ENCODE data around the gene NRP1.

The NRP1 gene

DNA sequence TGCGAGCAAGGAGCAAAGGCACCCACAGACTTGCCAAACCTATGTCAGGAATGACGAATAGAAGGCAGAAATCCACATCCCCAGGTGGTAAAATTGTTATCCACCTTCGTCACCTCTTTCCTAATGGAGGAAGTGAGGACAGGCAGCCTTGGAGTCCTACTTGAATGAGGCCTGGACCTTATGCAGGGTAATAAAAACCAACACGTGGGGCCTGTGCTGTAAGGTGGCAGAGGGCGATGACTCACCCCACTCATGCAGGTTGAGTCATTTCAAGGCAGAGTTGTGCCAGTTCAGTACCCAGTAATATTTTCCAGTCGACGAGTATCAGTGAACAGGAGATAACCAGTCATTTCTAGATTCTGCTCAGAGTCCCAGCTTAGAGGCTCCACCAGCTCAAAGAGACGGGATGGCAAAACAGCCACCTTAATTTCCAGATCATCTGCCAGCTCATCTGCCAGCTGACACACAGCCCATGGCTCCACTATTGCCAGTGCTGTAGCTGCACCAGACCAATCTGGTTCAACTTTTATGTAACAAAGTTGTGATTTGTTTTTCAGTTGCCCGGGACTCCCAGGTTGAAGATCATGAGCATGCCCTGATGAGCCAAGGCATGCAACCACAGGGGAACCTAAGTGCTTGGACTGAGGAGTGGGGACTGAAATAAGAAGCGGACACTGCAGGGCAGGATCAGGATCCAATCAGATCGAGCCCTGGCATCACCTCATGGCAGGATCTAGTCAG lies 200.3 kb downstream of the NRP1 start:
- TF ChIP-seq POLR2A (IDR thresholded peaks at IDR 0.05; ENCODE audit: low read depth, low read length) = no peak
- FAIRE-seq (peak; percentile 98), DNase-seq (ENCODE audit: insufficient read length, low spot score) (no peak)

DNA sequence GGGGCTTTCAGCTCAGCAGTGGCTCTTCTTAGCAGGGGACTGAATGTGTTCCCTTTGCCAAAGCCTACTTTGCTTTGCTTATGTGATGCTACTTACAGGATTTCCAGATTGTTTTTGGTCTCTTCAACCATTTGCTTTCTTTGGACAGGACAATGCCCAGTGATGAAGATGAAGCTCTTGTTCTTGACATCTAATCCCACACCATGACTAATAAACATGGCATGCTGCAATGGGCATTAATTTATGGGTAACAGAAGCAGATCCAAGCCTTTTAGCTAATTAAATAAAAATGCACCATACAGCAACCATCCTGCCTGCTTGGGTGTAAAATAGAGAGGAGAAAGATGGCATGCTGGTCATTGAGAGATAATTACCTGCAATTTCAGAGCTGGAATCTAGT lies 200.9 kb downstream of the NRP1 start:
- no peak for TF ChIP-seq POLR2A (IDR thresholded peaks at IDR 0.05; ENCODE audit: low read depth, low read length)
- DNase-seq (ENCODE audit: insufficient read length, low spot score) (no peak), FAIRE-seq (peak; percentile 58)

DNA sequence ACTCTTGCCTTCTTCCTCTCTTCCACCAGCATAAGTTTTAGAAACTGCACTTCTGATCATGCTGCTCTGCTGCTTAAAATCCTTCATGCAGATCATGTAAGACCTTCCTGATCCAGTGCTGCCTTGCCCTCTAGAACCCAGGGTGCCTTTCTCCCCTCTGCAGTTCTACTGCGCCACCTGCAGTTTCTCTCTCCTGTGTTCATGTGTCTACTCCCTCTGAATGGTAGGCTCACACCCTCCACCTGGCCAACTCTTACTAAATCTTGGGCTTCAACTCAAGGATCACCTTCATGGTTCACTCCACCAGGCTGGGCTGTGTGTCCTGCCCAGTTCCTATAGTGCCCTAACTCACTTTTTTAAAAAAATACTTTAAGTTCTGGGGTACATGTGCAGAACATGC lies 201.8 kb downstream of the NRP1 start:
- no peak for TF ChIP-seq POLR2A (IDR thresholded peaks at IDR 0.05; ENCODE audit: low read depth, low read length)
- DNase-seq (ENCODE audit: insufficient read length, low spot score) (no peak), FAIRE-seq (no peak)

DNA sequence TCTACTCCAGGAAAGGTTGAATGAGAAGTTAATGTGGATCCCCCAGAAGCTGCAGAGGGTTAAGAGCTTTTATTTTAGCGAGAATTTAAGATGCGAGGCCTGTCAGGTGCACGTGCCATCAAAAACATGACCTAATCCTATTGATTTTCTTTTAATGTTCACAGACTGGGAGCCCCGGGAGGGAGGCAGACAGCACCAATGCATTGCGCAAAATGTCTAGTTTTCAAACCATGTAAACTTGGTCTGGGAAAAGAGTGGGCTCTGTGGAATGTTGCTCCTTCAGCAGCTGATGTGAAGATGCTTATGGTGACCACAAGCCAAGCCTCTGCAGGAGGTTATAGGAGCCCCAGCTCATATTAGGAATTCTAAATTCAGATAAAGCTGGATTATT lies 204.5 kb downstream of the NRP1 start:
- no peak for DNase-seq (ENCODE audit: insufficient read length, low spot score)
- TF ChIP-seq POLR2A (IDR thresholded peaks at IDR 0.05; ENCODE audit: low read depth, low read length) = no peak
- no peak for FAIRE-seq

DNA sequence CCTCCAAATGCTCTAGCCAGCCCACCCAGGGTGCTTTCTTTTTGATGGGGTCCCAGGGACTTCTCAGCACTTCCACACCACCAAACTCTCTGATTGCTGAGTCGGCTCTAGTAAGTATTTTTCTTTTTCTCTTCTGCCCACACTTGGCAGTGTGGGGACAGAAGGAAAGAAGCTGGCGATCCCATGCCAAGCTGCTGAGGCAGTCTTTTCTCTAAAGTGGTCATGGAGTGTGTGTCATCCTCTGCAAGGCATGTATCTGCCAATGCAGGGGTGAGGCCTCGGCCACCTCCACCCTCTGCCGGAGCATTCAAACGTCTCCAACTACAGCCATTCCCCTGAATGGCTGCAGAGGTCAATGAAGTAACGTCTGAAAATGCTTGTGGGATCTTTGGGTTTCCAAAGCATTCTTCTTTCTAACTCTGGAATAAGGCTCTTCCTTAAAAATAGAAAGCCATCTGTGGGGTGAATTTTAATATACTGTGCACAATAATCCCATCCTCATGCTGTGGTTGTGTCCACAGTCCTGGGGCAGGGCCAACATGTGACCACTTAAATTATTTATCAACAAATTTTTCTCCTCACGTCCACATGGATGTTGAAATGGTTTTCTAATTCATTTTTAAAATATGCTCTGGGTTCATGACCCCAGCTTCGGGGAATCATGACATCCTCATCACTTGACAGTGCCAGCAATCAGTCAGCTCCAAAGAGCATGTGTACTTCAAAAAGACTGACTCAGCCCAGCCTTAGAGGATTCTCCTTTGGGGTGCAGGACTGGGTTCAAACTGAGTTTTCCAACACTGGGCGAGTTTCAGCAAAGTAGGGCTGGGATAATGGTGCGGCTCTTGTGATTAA lies 205.1 kb downstream of the NRP1 start:
- DNase-seq (ENCODE audit: insufficient read length, low spot score) (peak; percentile 65), FAIRE-seq (peak; percentile 87)
- no peak for TF ChIP-seq POLR2A (IDR thresholded peaks at IDR 0.05; ENCODE audit: low read depth, low read length)

DNA sequence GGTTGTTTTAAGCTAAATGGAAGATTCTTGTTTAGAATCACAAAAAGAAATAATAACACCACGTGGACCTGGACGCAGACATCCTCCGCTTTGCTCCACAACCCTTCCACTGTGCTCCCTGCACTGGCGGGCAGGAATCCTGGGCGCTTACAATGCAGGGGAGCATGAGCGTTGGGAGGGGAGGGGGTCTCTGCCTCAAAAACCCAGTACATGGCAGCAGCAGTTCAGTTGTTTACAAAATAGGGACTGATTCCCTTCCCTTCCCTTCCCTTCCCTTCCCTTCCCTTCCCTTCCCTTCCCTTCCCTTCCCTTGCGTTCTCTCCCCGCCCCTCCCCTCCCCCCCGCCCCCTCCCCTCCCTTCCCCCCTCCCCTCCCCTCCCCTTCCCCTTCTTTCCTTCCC lies 206.8 kb downstream of the NRP1 start:
- FAIRE-seq (no peak), DNase-seq (ENCODE audit: insufficient read length, low spot score) (no peak)
- no peak for TF ChIP-seq POLR2A (IDR thresholded peaks at IDR 0.05; ENCODE audit: low read depth, low read length)

Data from H54 (cell line).